Astrocyte of the spinal cord (primary cell): ENCODE measurements around the gene SLC20A1.
"Not testable (repeated sequence)": the region's sequence is repeated elsewhere in the genome, so short reads cannot be mapped to it uniquely, and the experiment has no call there.

Experiments
- DNase-seq: peaks from one replicate; pipeline ENCODE4 v3.0.0; 2011; ENCODE audit warnings: low read depth, low spot score
- H3K4me3 ChIP-seq: 2 replicates; pipeline ENCODE4 v1.5.1; 2011; ENCODE audit warnings: low read depth, mild to moderate bottlenecking, low read length, moderate library complexity
- CTCF ChIP-seq: IDR thresholded peaks from 2 replicates; pipeline ENCODE4 v1.5.1; 2012; ENCODE audit warnings: low read depth, mild to moderate bottlenecking, low read length, inconsistent platforms
- in situ Hi-C: cut with HindIII; loops from 2 replicates; pipeline ENCODE4 v1.10.0; 2017; ENCODE audit warnings: low sequenced_read_pairs

SLC20A1 gene

GRCh38 chr2:112666761-112667122 is 21.0 kb downstream of the SLC20A1 start:
- no peak for DNase-seq
- no peak for TF ChIP-seq CTCF
- H3K4me3 ChIP-seq: no peak overlapping the region
- in situ Hi-C loops: no loop called here

- DNase-seq, in situ Hi-C loops, H3K4me3 ChIP-seq: not testable (repeated sequence)
These were observed 21.8 kb downstream of the SLC20A1 start for GRCh38 chr2:112667540-112667939.

GRCh38 chr2:112669667-112670066 is 23.9 kb downstream of the SLC20A1 start:
- no peak overlapping the region for H3K4me3 ChIP-seq
- in situ Hi-C loops: no loop called here
- DNase-seq: no peak

GRCh38 chr2:112670252-112671022 is 24.7 kb downstream of the SLC20A1 start:
- DNase-seq: no peak
- in situ Hi-C loops: no loop called here
- no peak for TF ChIP-seq CTCF

More at GRCh38 chr2:112669667-112670066, 23.9 kb downstream of the SLC20A1 start:
- no peak for TF ChIP-seq CTCF

GRCh38 chr2:112671801-112672200 is 26.1 kb downstream of the SLC20A1 start:
- in situ Hi-C loops: no loop called here
- DNase-seq: no peak
- H3K4me3 ChIP-seq: no peak overlapping the region
- TF ChIP-seq CTCF: no peak

More at GRCh38 chr2:112670252-112671022, 24.7 kb downstream of the SLC20A1 start:
- no peak overlapping the region for H3K4me3 ChIP-seq

GRCh38 chr2:112673008-112673407 is 27.3 kb downstream of the SLC20A1 start:
- no peak for DNase-seq
- H3K4me3 ChIP-seq: no peak overlapping the region
- no peak for TF ChIP-seq CTCF
- in situ Hi-C loops: no loop called here

- in situ Hi-C loops: no loop called here
- H3K4me3 ChIP-seq: no peak overlapping the region
- no peak for DNase-seq
- no peak for TF ChIP-seq CTCF
These were observed 28.5 kb downstream of the SLC20A1 start for GRCh38 chr2:112674229-112674628.
